SK-N-SH treated with all-trans-retinoic acid at 6 μM for 48 hours (cell line): ENCODE results near the gene USHBP1.
"Not testable (repeated sequence)": the region's sequence is repeated elsewhere in the genome, so short reads cannot be mapped to it uniquely, and the experiment has no call there.

Experiments used
- ATAC-seq: fragments of 200-7000 bp; cut with Tn5 transposase; 3 replicates; pipeline ENCODE4 v1.9.1; 2020; ENCODE audit warnings: mild to moderate bottlenecking, moderate library complexity
- ARNTL ChIP-seq: fragments of 450-650 bp; formaldehyde crosslinking; IDR thresholded peaks from 2 replicates; pipeline ENCODE4 v1.5.0; 2020; ENCODE audit warnings: low read depth, mild to moderate bottlenecking, moderate library complexity, borderline replicate concordance
- BACH2 ChIP-seq: fragments of 250-450 bp; sonication (Bioruptor Pico); IDR thresholded peaks from 2 replicates; pipeline ENCODE4 v1.9.0; 2021; ENCODE audit warnings: mild to moderate bottlenecking, borderline replicate concordance
- CSDC2 ChIP-seq: fragments of 250-450 bp; sonication (Bioruptor Pico); IDR thresholded peaks from 2 replicates; pipeline ENCODE4 v1.5.0; 2020; ENCODE audit warnings: mild to moderate bottlenecking, moderate library complexity
- ESRRG ChIP-seq: fragments of 250-450 bp; sonication (Bioruptor Pico); IDR thresholded peaks from 2 replicates; pipeline ENCODE4 v1.6.1; 2021; ENCODE audit warnings: mild to moderate bottlenecking
- GLIS3 ChIP-seq: fragments of 250-450 bp; sonication (Bioruptor Pico); IDR thresholded peaks from 2 replicates; pipeline ENCODE4 v1.5.0; 2020; ENCODE audit warnings: mild to moderate bottlenecking, moderate library complexity
- ISL1 ChIP-seq: fragments of 250-450 bp; sonication (Bioruptor Pico); IDR thresholded peaks from 2 replicates; pipeline ENCODE4 v2.1.2; 2022; ENCODE audit warnings: mild to moderate bottlenecking, moderate library complexity
- OSR1 ChIP-seq: fragments of 250-450 bp; sonication (Bioruptor Pico); IDR thresholded peaks from 2 replicates; pipeline ENCODE4 v1.8.0; 2022; ENCODE audit warnings: moderate library complexity, mild to moderate bottlenecking, inconsistent platforms
- PPARA ChIP-seq: fragments of 250-450 bp; sonication (Bioruptor Pico); IDR thresholded peaks from 2 replicates; pipeline ENCODE4 v1.5.0; 2020; ENCODE audit warnings: mild to moderate bottlenecking, borderline replicate concordance
- SNAI2 ChIP-seq: fragments of 250-450 bp; sonication (Bioruptor Pico); IDR thresholded peaks from 2 replicates; pipeline ENCODE4 v1.5.0; 2020; ENCODE audit warnings: mild to moderate bottlenecking, moderate library complexity
- TCF4 ChIP-seq: fragments of 250-450 bp; sonication (Bioruptor Pico); IDR thresholded peaks from 2 replicates; pipeline ENCODE4 v1.8.0; 2021; ENCODE audit warnings: mild to moderate bottlenecking, moderate library complexity, borderline replicate concordance
- TOX ChIP-seq: fragments of 250-450 bp; sonication (Bioruptor Pico); IDR thresholded peaks from 2 replicates; pipeline ENCODE4 v1.8.0; 2021; ENCODE audit warnings: mild to moderate bottlenecking, moderate library complexity, borderline replicate concordance
- ZC3H10 ChIP-seq: fragments of 250-450 bp; sonication (Bioruptor Pico); IDR thresholded peaks from 2 replicates; pipeline ENCODE4 v1.5.1; 2021; ENCODE audit warnings: mild to moderate bottlenecking, moderate library complexity
- ZFP3 ChIP-seq: fragments of 250-450 bp; sonication (Bioruptor Pico); IDR thresholded peaks from 2 replicates; pipeline ENCODE4 v1.5.0; 2020; ENCODE audit warnings: mild to moderate bottlenecking, moderate library complexity
- ZFP30 ChIP-seq: fragments of 450-650 bp; formaldehyde crosslinking; IDR thresholded peaks from 2 replicates; pipeline ENCODE4 v1.5.0; 2022; ENCODE audit warnings: mild to moderate bottlenecking, moderate library complexity
- ZNF565 ChIP-seq: fragments of 450-650 bp; formaldehyde crosslinking; conservative IDR thresholded peaks from 2 replicates; pipeline ENCODE4 v1.5.0; 2020; ENCODE audit warnings: low read depth, mild to moderate bottlenecking, moderate library complexity
- ZNF8 ChIP-seq: fragments of 450-650 bp; formaldehyde crosslinking; IDR thresholded peaks from 2 replicates; pipeline ENCODE4 v1.5.0; 2020; ENCODE audit warnings: mild to moderate bottlenecking, moderate library complexity
- TF ChIP-seq, protein P1 (sequence below): fragments of 250-450 bp; sonication (Bioruptor Pico); IDR thresholded peaks from 2 replicates; pipeline ENCODE4 v1.5.1; 2020; ENCODE audit warnings: low read depth, mild to moderate bottlenecking, moderate library complexity
- TF ChIP-seq, protein P2 (sequence below): fragments of 250-450 bp; sonication (Bioruptor Pico); IDR thresholded peaks from 2 replicates; pipeline ENCODE4 v1.5.1; 2021; ENCODE audit warnings: mild to moderate bottlenecking, moderate library complexity
- TF ChIP-seq, protein P3 (sequence below): fragments of 250-450 bp; sonication (Bioruptor Pico); IDR thresholded peaks from 2 replicates; pipeline ENCODE4 v1.8.0; 2020; ENCODE audit warnings: mild to moderate bottlenecking, moderate library complexity, borderline replicate concordance

USHBP1 gene

DNA sequence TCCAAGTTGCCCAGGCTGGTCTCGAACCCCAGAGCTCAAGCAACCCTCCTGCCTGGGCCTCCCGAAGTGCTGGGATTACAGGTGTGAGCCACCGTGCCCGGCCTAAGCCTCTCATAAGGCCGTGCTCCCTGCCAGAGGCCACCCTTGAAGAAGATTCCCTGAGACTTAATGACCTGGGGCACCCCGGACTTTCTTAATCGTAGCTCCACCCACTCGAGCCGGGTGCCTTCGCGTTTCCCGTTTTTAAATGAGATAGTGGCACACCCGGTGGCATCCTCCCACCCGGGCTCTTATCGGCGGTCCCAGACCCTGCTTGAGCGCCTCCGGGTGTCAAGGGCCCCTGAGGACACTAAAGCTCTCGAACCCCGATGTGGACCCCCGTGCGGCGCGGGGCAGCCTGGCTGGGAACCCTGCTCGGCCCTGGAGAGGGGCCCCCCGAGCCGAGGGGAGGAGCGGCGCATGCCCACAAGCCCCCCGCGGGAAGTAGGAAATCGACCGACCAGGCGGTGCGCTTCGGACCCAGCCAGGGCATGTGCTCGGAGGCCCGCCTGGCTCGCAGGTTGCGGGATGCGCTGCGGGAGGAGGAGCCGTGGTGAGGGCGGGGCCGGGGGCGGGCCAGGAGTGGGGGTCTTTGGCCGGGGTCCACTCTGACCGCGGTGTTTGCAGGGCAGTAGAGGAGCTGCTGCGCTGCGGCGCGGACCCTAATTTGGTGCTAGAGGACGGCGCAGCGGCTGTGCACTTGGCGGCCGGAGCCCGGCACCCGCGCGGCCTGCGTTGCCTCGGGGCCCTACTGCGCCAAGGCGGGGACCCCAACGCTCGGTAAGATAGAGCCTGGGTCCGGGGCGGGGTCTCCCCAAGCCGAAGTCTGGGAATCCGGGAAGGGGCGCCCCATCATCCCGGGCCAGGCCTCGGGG, 17.1 kb upstream of the USHBP1 start, which contains the start of gene ANKLE1:
Gene ANKLE1, plus strand, starts transcription at position 511 of the 914 bp plus-strand sequence. Its CDS starts 20 bp downstream, at position 531.
- peak; percentile 73 for ATAC-seq
- TF ChIP-seq, protein P1, sequence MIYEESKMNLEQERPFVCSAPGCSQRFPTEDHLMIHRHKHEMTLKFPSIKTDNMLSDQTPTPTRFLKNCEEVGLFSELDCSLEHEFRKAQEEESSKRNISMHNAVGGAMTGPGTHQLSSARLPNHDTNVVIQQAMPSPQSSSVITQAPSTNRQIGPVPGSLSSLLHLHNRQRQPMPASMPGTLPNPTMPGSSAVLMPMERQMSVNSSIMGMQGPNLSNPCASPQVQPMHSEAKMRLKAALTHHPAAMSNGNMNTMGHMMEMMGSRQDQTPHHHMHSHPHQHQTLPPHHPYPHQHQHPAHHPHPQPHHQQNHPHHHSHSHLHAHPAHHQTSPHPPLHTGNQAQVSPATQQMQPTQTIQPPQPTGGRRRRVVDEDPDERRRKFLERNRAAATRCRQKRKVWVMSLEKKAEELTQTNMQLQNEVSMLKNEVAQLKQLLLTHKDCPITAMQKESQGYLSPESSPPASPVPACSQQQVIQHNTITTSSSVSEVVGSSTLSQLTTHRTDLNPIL (CRISPR knock-in tag), result no peak
- TF ChIP-seq, protein P2, sequence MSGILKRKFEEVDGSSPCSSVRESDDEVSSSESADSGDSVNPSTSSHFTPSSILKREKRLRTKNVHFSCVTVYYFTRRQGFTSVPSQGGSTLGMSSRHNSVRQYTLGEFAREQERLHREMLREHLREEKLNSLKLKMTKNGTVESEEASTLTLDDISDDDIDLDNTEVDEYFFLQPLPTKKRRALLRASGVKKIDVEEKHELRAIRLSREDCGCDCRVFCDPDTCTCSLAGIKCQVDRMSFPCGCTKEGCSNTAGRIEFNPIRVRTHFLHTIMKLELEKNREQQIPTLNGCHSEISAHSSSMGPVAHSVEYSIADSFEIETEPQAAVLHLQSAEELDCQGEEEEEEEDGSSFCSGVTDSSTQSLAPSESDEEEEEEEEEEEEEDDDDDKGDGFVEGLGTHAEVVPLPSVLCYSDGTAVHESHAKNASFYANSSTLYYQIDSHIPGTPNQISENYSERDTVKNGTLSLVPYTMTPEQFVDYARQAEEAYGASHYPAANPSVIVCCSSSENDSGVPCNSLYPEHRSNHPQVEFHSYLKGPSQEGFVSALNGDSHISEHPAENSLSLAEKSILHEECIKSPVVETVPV (CRISPR knock-in tag), result 0 out of 2 replicates have a peak, but pooled peaks have one; percentile 44
- 0 out of 2 replicates have a peak, but pooled peaks have one; percentile 25 for TF ChIP-seq ESRRG
- TF ChIP-seq GLIS3 (CRISPR knock-in tag), result no peak; the same call in 1 of the 2 replicates
- no peak for TF ChIP-seq ZC3H10 (CRISPR knock-in tag)

DNA sequence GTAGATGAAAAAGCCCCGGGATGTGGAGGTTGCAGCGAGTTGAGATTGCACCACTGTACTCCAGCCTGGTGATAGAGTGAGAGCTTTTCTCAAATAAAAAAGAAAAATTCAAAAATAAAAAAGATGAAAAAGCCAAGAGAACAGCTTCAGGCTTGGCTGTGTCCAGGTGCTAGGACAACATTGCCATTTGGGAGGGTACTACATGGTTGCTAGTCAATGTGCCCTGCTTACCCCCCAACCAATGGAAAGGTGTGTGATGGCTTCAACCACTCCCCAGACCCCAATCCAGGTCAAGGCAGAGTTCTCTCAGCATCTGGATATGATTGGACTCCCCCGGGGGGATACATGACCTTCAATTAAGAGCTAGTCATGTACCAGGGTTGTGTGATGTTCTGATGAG, 14.9 kb upstream of the USHBP1 start:
- TF ChIP-seq TCF4 (CRISPR knock-in tag) (no peak), ZNF565 (CRISPR knock-in tag) (no peak), CSDC2 (CRISPR knock-in tag) (no peak), ZFP3 (no peak), ZFP30 (CRISPR knock-in tag) (no peak), ISL1 (CRISPR knock-in tag) (no peak), ARNTL (CRISPR knock-in tag) (no peak), ZC3H10 (CRISPR knock-in tag) (no peak), BACH2 (CRISPR knock-in tag) (no peak), PPARA (CRISPR knock-in tag) (no peak)
- TF ChIP-seq, protein P2 (CRISPR knock-in tag), result no peak
- TF ChIP-seq, protein P3, sequence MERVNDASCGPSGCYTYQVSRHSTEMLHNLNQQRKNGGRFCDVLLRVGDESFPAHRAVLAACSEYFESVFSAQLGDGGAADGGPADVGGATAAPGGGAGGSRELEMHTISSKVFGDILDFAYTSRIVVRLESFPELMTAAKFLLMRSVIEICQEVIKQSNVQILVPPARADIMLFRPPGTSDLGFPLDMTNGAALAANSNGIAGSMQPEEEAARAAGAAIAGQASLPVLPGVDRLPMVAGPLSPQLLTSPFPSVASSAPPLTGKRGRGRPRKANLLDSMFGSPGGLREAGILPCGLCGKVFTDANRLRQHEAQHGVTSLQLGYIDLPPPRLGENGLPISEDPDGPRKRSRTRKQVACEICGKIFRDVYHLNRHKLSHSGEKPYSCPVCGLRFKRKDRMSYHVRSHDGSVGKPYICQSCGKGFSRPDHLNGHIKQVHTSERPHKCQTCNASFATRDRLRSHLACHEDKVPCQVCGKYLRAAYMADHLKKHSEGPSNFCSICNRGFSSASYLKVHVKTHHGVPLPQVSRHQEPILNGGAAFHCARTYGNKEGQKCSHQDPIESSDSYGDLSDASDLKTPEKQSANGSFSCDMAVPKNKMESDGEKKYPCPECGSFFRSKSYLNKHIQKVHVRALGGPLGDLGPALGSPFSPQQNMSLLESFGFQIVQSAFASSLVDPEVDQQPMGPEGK (CRISPR knock-in tag), result no peak
- no peak for ATAC-seq

DNA sequence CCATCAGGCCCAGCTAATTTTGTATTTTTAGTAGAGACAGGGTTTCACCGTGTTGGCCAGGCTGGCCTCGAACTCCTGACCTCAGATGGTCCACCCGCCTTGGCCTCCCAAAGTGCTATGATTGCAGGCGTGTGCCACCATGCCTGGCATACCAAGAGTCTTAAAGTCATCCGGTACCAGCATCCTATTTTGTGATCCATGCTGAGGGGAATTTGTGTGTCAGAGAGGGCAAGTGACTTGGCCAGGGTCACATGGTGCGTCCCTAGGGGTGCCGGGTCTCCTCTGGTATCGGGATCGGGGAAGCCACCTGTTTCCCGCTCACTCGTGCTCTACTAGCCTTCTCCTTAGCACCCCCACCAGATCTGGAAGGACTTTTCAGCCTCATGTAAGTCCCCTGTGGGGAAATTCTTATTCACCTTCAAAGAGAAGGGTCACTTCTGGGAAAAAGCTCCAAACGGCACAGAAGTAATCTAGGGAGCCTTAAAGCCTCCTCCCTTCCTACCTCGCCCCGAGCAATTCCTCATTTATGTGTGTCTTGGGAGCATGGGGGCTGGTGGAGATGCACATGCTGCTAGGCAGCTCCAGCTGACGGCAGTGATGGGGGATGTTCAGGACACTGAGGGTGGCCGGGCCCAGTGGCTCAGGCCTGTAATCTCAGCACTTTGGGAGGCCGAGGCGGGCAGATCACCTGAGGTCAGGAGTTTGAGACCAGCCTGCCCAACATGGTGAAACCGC, 11.1 kb upstream of the USHBP1 start:
- no peak for ATAC-seq
- TF ChIP-seq, protein P3 (CRISPR knock-in tag), result no peak
- no peak for TF ChIP-seq ZNF8 (CRISPR knock-in tag)
- TF ChIP-seq SNAI2 (CRISPR knock-in tag), result no peak
- no peak for TF ChIP-seq OSR1 (CRISPR knock-in tag)
- no peak for TF ChIP-seq ZC3H10 (CRISPR knock-in tag)
- no peak for TF ChIP-seq TOX (CRISPR knock-in tag)
- no peak for TF ChIP-seq TCF4 (CRISPR knock-in tag)
- TF ChIP-seq, protein P2 (CRISPR knock-in tag), result no peak
- TF ChIP-seq GLIS3 (CRISPR knock-in tag), result no peak

DNA sequence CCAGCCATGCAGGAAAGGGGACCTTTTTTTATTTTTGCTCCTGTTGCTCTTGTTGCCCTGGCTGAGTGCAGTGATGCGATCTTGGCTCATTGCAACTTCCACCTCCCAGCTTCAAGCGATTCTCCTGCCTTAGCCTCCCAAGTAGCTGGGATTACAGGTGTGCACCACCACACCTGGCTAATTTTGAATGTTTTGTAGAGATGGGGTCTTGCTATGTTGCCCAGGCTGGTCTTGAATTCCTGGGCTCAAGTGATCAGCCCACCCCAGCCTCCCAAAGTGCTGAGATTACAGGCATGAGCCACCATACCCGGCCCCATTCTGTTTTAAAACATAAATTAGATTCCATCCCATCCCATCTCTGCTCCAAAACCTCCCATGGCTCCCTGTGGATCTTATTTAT, 10.3 kb upstream of the USHBP1 start:
- ATAC-seq, result not testable (repeated sequence)
